ENCODE results near the gene CDH8.

- TF ChIP-seq SPI1 (IDR thresholded peaks at IDR 0.05; ENCODE audit: low read depth, low read length) (no peak), POLR2A (IDR thresholded peaks at IDR 0.05; ENCODE audit: low read depth, low read length) (no peak), POLR2AphosphoS5 (IDR thresholded peaks at IDR 0.05; ENCODE audit: low read depth, low read length) (no peak)
Measured at GRCh38 chr16:61998460-61998859, 37.8 kb downstream of the CDH8 start.
